IPS-18a (cell line): ENCODE results near the gene PTPN5.
A peak's percentile ranks its signal among the peaks of the same experiment; 100 is the strongest.

Experiments used
- H3K27ac ChIP-seq: one replicate; pipeline ENCODE4 v1.5.1; 2013; ENCODE audit warnings: low read length
- H3K27me3 ChIP-seq: one replicate; pipeline ENCODE4 v1.6.1; 2013; ENCODE audit warnings: mild to moderate bottlenecking, low read length; ENCODE audit not compliant: control insufficient read depth, insufficient read depth
- H3K36me3 ChIP-seq: one replicate; pipeline ENCODE4 v1.6.1; 2013; ENCODE audit warnings: low read depth, low read length; ENCODE audit not compliant: control insufficient read depth
- H3K4me1 ChIP-seq: one replicate; pipeline ENCODE4 v1.6.1; 2013; ENCODE audit warnings: low read depth, low read length; ENCODE audit not compliant: control insufficient read depth
- H3K4me3 ChIP-seq: one replicate; pipeline ENCODE4 v1.5.1; 2013; ENCODE audit warnings: low read length
- H3K9ac ChIP-seq: one replicate; pipeline ENCODE4 v1.6.1; 2013; ENCODE audit warnings: mild to moderate bottlenecking, low read length, moderate library complexity
- H3K9me3 ChIP-seq: one replicate; pipeline ENCODE4 v1.6.1; 2013; ENCODE audit warnings: low read depth, low read length; ENCODE audit not compliant: control insufficient read depth

Gene PTPN5

DNA sequence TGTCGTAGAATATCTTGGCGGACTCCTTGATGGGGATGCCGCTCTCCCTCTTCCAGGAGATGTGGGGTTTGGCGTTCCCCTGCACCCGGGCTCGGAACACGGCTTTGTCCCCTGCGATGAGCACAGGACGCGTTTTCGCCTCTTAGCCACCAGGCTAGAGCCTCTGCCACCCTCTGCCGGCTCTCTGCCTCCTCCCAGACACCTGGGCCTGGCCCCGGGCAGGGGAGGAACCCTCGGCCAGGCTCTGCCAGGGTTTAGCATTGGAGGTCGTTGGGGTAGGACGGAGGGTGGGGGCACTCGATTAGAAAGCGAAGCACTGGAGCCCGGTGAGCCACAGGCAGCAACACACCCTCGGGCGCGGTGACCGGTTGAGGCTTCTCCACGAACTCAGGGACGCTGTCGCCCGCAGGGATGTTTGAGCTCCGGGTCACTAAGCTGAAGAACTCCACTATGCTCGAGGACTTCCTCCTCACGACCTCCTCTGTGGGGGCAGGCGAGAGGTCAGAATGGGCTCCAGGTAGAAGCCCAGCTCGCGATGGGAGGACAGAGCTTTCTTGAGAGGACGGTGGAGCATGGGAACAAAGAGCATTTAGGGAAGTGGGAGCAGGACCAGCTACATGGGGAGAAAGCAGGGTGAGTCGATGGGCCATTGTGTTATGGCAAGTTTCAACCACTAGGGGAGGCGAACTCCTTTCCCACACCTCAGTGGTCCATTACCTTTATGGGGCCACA lies 69.9 kb downstream of the PTPN5 start:
- H3K27me3 ChIP-seq = no peaks in the 10 kb centered on the region
- no peak overlapping the region for H3K27ac ChIP-seq
- H3K36me3 ChIP-seq = no peaks in the 10 kb centered on the region
- peak overlapping the region; percentile 70 for H3K9ac ChIP-seq
- H3K4me3 ChIP-seq = peak overlapping the region; percentile 78
- peaks cover 12% of the 10 kb centered on the region for H3K4me1 ChIP-seq
- no peaks in the 10 kb centered on the region for H3K9me3 ChIP-seq

DNA sequence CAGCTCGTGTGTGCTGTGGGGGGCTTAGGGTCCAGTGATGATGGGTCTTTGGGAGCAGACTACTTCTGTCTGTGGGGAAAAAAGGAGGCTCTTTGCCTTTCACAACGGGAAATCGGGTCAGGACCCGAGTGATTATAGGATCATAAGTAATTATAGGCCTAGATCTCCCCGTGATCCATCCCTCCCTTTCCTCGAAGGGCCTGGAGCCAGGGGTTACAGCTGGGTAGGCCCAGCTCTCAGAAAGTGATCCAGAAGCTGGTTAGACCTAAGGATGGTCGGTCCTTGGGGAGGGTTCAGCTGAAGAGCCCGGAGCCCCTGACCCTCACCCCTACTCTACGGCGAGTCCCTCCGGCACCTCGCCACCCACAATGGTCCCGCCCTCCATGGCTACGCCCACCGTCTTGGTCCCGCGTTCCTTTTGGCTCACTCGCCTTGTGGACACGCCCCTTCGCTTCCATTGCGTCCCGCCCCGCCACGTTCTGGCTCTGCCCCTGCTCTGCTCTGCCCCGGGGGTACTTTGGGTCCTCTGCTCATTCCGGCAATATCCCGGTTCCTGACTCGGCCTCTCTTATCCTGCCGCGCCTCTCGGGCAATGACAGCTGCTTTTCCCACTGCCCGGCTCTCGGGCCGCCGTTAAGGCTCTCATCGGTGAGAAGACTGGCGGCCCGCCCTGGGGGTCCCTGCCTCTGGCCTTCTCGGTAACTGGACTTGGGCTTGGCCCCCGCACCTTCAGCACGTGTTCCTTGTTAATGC lies 70.6 kb downstream of the PTPN5 start:
- H3K36me3 ChIP-seq = no peaks in the 10 kb centered on the region
- peak overlapping the region; percentile 70 for H3K9ac ChIP-seq
- H3K4me3 ChIP-seq = peak overlapping the region; percentile 78
- no peak overlapping the region for H3K27ac ChIP-seq
- H3K9me3 ChIP-seq = no peaks in the 10 kb centered on the region
- H3K4me1 ChIP-seq = peaks cover 8% of the 10 kb centered on the region
- H3K27me3 ChIP-seq = no peaks in the 10 kb centered on the region

DNA sequence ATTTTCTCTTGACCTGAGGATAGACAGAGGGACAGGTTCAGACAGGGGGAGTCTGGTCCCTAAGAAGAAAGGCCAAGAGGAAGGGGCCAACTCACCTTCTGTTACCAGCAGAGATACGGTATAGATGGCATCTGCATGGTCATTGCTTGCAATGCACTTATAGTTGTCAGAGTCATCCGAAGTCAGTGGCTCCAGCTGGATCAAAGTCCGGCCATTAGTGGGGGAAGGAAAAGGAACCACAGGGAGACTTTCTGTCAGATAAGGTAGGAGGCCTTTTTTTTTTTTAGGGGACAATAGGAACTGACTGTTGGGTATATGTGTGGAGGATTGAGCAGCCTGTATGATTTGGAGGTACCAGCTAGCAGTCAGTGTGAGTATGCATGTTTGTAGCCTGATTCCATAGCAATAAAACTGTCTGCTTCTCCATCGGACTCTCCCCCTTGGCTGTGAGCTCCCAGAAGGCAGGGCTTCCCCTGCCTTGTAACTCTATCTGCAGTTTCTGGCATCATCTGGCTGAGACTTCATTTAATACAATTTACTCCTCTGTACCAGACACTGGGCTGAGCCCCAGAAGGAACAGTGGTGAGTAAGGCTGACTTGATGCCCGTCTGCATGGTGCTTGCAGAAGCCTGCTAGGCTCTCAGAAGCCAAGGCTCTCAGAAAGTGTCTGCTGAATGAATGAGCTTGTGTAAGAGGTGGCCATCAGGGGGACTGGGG lies 71.3 kb downstream of the PTPN5 start:
- Histone ChIP-seq H3K36me3 (no peaks in the 10 kb centered on the region), H3K9me3 (no peaks in the 10 kb centered on the region), H3K4me1 (peaks cover 3% of the 10 kb centered on the region), H3K4me3 (peak overlapping the region; percentile 78), H3K9ac (no peak overlapping the region), H3K27me3 (no peaks in the 10 kb centered on the region), H3K27ac (no peak overlapping the region)

GRCh38 chr11:18715476-18715875 lies 76.1 kb downstream of the PTPN5 start:
- no peaks in the 10 kb centered on the region for H3K4me1 ChIP-seq
- H3K27ac ChIP-seq = no peak overlapping the region
- H3K27me3 ChIP-seq = no peaks in the 10 kb centered on the region
- no peak overlapping the region for H3K4me3 ChIP-seq
- no peak overlapping the region for H3K9ac ChIP-seq
- H3K9me3 ChIP-seq = no peaks in the 10 kb centered on the region
- no peaks in the 10 kb centered on the region for H3K36me3 ChIP-seq

GRCh38 chr11:18714443-18714780 lies 77.2 kb downstream of the PTPN5 start:
- Histone ChIP-seq H3K9me3 (no peaks in the 10 kb centered on the region), H3K27me3 (no peaks in the 10 kb centered on the region)

GRCh38 chr11:18713646-18714442 lies 77.8 kb downstream of the PTPN5 start:
- Histone ChIP-seq H3K9me3 (no peaks in the 10 kb centered on the region), H3K9ac (no peak overlapping the region), H3K4me3 (no peak overlapping the region), H3K4me1 (no peaks in the 10 kb centered on the region), H3K27ac (no peak overlapping the region), H3K36me3 (no peaks in the 10 kb centered on the region), H3K27me3 (no peaks in the 10 kb centered on the region)

More at GRCh38 chr11:18714443-18714780, 77.2 kb downstream of the PTPN5 start:
- H3K4me3 ChIP-seq = no peak overlapping the region
- no peaks in the 10 kb centered on the region for H3K36me3 ChIP-seq
- no peak overlapping the region for H3K27ac ChIP-seq
- no peak overlapping the region for H3K9ac ChIP-seq
- H3K4me1 ChIP-seq = no peaks in the 10 kb centered on the region

DNA sequence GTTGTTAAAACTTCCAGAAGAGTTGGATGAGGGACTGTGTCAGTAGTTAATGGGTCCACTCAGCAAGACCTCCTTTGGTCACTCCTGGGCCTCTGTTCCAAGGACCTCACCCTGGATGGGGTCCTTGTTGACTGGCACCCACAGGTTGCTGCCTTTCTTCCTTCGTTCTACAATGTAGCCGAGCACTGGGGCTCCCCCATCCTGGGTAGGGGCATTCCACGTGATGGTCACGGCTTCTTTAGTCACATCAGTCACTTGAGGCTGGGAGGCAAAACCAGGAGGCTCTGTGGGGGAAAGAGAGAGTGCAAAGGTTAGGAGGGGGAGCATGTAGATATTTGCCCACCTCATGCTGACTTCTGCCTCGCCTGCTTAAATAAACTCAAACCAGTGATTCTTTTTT lies 81.1 kb downstream of the PTPN5 start:
- no peaks in the 10 kb centered on the region for H3K9me3 ChIP-seq
- H3K27ac ChIP-seq = no peak overlapping the region
- H3K4me3 ChIP-seq = no peak overlapping the region
- H3K4me1 ChIP-seq = no peaks in the 10 kb centered on the region
- H3K9ac ChIP-seq = no peak overlapping the region
- no peaks in the 10 kb centered on the region for H3K27me3 ChIP-seq
- H3K36me3 ChIP-seq = no peaks in the 10 kb centered on the region

DNA sequence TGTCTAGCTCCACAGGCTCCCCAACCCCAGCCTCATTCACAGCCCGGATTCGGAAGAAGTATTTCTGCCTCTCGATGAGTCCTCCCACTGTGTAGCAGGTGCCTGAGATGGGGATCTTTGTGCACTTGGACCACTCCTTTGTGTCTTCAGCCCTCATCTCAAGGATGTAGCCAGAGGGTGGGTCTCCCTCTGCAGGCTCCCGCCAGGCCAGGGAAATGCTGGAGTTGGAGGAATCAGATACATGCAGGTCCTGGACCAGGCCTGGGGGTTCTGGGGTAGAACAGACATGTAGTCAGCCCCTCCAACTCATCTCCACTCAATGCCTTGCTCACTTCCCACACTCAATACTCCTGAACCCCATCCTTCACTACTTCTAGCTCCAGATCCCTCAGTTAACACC lies 82.2 kb downstream of the PTPN5 start:
- no peaks in the 10 kb centered on the region for H3K4me1 ChIP-seq
- no peaks in the 10 kb centered on the region for H3K27me3 ChIP-seq
- no peak overlapping the region for H3K27ac ChIP-seq

GRCh38 chr11:18707811-18708340 lies 83.7 kb downstream of the PTPN5 start:
- Histone ChIP-seq H3K27ac (no peak overlapping the region), H3K9me3 (no peaks in the 10 kb centered on the region), H3K36me3 (no peaks in the 10 kb centered on the region), H3K27me3 (no peaks in the 10 kb centered on the region), H3K4me1 (no peaks in the 10 kb centered on the region), H3K9ac (no peak overlapping the region), H3K4me3 (no peak overlapping the region)

More for the DNA sequence above, 82.2 kb downstream of the PTPN5 start:
- Histone ChIP-seq H3K4me3 (no peak overlapping the region), H3K9me3 (no peaks in the 10 kb centered on the region), H3K36me3 (no peaks in the 10 kb centered on the region), H3K9ac (no peak overlapping the region)

GRCh38 chr11:18706330-18707243 lies 85.0 kb downstream of the PTPN5 start:
- Histone ChIP-seq H3K27me3 (no peaks in the 10 kb centered on the region), H3K27ac (no peak overlapping the region), H3K9ac (no peak overlapping the region), H3K36me3 (no peaks in the 10 kb centered on the region), H3K4me1 (no peaks in the 10 kb centered on the region), H3K4me3 (no peak overlapping the region), H3K9me3 (no peaks in the 10 kb centered on the region)
